ENCODE results near the gene GPBP1. TPM values are rescaled to one million over a fixed set of nuclear protein-coding genes. Genes with fewer than 3 reads are reported as not detected.

The GPBP1 gene, protein sequence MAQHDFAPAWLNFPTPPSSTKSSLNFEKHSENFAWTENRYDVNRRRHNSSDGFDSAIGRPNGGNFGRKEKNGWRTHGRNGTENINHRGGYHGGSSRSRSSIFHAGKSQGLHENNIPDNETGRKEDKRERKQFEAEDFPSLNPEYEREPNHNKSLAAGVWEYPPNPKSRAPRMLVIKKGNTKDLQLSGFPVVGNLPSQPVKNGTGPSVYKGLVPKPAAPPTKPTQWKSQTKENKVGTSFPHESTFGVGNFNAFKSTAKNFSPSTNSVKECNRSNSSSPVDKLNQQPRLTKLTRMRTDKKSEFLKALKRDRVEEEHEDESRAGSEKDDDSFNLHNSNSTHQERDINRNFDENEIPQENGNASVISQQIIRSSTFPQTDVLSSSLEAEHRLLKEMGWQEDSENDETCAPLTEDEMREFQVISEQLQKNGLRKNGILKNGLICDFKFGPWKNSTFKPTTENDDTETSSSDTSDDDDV
- total RNA-seq (2022; extraction: Qiagen RNA extraction): 35.6 to 54.8 TPM (median 38.1 TPM) in 5 replicates

DNA sequence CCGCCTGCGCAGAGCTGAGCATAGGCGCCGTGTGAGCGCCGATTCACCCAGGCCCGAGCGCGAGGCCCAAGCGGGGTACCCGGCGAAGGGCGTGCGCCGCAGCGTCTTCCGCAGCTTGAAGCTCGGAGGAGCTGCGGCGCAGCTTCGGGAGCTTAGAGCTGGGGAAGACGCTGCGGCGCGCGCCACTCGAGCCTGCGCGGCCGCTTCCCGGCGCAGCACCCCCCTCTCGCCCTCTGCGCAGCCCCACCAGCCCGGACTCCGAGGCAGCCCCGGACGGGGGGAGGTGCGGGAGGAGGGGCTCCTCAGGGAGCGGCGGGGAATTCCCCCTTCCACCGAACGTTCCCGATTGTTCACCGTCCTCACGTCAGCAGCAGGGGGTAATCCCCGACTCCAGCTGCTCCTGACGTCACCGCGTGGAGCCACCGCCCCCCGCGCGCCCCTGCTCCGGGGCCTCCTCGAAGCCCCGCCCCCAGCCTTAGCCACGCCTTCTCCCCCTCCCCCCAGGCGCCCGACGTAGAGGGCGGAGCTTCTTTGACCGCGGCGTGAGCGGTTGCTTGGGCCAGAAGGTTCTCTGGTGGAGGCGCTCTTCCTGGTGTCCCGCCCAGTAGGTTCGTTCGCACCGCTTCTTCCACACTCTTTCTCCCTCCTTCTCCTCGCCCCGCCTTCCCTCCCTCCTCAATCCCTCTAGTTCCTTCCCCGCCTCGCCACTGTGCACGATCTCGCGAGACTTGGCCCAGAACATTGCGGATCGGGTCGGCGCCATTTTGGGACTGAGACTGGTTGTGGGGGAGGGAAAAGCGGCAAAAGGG lies at the start of gene GPBP1:
Gene GPBP1 (plus strand): TSS at position 741 of the 809 bp plus-strand sequence. CDS start 40,072 bp downstream, outside the sequence.

Other genes starting within 250 kb of the GPBP1 start
- gene MIER3, start 221.9 kb upstream of the GPBP1 start, total RNA-seq (2022; extraction: Qiagen RNA extraction): 5.8 to 10.3 TPM (median 7.8 TPM) in 5 replicates